NCI-H2227 (cell line): ENCODE results near the gene SLK.

Source experiments
- DNase-seq: peaks from one replicate; lab custom pipeline; 2025; ENCODE audit not compliant: unreplicated experiment; lab: John Stamatoyannopoulos, UW

The SLK gene

DNA sequence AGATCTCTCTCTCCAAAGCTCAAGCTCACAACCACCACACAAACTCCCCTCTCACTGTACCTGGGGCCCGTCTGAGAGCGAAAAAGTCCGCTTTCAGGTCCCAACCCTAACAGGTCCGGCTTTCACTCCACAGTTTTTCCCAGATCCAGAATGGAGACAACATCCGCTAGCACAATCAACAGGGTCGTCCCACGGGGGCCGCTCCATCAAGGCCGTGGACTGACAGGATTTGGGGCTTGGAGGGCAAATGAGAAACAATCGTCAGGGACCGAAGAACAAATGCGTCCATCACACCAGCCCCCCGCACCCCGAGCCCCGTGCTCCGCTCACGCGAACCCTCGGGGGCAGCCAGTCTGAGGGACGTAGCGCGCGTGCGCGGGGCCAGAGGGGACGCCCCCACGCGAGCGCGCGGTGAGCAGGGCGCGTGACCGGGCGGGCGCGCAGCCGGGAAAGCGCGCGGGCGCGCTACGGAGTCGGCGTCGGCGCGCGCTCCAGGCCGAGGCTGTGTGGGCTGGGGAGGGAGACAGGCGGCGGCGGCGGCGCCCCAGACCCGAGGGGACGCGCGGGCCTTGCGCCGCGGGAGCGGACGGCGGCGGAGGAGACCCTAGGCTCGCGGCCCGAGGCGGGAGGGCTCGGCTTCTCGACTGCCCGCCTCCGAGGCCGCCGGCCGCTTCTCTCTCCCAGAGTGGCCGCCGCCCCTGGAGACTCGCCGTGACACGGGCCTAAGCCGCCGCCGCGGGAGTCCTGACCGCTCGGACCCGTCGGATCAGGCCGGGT, at the start of gene SLK:
Gene SLK, plus strand, starts transcription at position 470 of the 777 bp plus-strand sequence. CDS start 606 bp downstream, outside the sequence.
- DNase-seq = peak; percentile 91

DNA sequence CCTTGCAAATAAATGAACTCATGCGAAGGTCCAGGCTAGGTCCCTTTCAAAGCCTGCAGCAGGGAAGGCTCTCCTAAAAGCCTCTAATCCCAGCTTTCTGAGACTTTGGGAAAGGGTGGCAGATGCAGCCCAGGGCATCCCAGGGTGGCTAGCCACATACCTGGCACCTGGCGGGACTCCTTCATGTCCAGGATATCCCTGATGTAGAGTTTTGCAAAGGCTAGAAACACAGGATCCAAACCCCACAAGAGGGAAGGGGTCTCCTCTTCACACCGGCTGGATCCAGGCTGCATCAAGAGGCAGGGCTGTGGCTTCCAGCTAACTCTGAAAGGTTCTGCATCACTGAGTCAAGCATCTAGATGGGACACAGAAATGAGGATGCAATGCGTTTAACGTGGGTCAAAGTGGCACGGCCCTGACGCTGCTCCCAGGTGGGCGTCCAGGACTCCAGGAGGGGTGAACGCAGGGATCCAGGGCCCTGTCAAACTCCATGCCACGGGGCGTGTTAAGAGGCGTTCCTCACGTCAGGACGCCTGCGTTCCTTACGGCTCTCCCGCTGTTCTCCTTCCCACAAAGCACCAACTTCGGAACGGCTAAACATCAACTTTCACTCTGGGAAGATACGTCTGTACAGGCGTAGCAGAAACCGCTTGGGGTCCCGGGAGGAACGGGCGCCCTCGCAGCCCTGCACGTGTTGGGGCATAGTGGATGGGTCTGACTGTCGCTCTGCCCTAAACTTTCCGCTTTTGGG, 49.5 kb upstream of the SLK start:
- peak; percentile 42 for DNase-seq

DNA sequence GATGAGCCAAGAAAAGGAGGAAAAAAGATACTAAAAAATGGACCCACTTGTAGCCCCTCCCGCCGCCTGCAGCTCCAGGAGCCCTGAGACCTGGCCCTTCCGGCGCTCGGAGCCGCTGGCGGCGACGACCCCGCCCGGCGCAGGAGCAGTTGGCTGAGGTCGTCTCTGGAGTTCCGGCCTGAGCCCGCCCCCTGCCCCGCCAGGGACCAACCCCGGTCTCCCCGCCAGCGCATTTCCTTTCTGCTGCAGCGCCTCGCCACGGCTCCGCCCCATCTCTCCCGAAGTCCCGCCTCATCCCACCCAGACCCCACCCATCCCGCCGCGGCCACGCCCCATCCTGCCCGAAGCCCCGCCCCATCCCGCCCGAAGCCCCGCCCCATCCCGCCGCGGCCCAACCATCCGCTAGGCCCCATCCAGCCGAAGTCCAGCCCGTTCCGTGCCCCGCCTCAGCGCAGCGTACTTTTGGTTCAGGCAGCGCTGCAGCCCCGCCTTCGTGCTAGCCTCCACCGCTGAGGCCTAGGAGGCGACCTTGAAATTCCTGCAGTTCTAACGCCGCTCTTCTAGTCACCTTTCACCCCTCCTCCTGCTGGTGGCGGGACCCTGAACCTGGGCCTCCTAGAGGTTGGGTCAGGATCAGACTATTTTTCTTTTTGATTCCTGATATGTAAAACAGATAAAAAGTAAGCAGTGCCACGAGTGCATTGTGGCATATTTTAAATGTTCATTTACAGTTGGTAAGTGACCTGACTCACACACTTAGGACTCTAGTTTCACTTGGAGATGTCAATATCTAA, 48.7 kb upstream of the SLK start, which contains the start of gene STN1:
Gene STN1, minus strand, starts transcription at position 132 of the 794 bp plus-strand sequence. CDS start 590 bp downstream, outside the sequence.
- DNase-seq = peak; percentile 94

DNA sequence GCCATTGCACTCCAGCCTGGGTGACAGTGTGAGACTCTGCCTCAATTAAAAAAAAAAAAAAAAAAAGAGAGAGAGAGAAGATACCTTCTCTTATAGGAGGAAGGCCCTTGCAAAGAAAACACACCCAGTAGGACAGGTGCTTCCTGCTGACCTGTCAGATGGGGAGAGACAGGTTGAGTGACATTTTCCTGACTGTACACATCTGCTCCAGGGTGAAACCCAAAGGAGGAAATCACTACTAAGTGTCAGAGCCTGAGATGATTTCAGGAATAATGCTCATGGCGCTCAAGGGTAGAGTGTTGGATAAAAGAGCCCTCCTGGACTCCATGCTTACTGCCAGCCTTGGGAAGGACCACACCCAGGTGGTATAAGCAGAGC, 47.3 kb upstream of the SLK start:
- DNase-seq = no peak

- peak; percentile 30 for DNase-seq
These were observed 45.7 kb upstream of the SLK start for GRCh38 chr10:103921248-103921647.

GRCh38 chr10:103921750-103922195, 45.2 kb upstream of the SLK start:
- DNase-seq = peak; percentile 27

DNA sequence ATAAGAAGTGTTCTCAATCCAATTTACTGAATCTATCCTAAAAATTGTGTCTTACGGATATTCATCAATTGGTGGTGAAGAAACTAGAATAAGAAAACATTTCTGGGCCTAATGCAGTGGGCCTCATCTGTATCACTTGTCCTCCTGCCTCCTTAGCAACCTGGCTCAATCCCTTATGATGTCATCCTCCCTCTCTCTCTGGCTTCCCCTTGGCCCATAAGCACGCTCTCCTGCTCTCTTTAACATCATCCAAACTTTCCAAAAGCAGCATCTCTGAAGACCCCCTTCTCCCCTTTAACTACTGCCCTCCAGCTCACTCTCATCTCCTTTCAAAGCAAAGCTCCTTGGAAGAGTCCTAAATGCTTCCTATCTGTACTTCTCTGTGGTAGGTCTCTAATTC, 44.3 kb upstream of the SLK start:
- DNase-seq = no peak

- DNase-seq = no peak
These were observed 43.4 kb upstream of the SLK start for GRCh38 chr10:103923502-103923901.

GRCh38 chr10:103925591-103925990, 41.3 kb upstream of the SLK start:
- DNase-seq = no peak

GRCh38 chr10:103926722-103927319, 40.1 kb upstream of the SLK start:
- peak; percentile 8 for DNase-seq

GRCh38 chr10:103928784-103929183, 38.2 kb upstream of the SLK start:
- peak; percentile 14 for DNase-seq

DNA sequence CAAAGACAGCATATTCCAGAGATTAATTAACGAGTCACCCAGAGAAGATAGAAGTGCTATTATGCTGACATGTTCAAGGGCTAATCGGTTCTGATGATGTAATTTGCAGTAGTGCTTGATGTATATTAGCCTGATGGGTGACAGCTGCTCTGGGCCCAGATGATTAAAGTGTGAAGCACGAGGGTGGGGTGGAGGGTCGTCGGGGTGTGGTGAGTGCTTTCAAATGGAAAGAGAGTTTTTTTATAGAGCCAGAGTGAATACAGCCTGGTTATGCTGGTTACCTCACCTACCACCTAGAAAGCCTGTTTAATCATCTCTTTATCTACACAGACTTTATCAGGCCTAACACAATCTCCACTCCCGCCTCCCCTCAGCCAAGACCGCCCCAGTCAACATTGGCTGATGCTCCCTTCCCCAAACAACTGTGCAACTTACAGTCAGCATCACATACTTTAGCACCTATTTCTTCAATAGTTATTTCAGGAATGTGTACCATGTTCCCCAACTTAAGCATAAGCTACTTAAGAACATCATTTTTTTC, 37.5 kb upstream of the SLK start:
- DNase-seq = peak; percentile 36

GRCh38 chr10:103930449-103930848, 36.5 kb upstream of the SLK start:
- DNase-seq = no peak

DNA sequence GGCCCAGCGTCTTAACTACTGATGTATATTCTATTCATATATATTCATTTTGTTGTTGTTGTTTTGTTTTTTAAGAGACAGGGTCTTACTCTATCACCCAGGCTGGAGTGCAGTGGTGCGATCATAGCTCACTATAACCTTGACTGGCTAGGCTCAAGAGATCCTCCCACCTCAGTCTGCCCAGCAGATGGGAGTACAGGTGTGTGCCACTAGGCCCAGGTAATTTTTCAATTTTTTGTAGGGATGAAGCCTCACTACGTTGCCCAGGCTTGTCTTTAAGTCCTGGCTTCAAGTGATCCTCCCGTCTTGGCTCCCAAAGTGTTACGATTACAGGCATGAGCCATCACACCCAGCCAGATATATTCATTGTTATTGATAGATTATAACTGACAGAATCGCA, 36.1 kb upstream of the SLK start:
- no peak for DNase-seq

DNA sequence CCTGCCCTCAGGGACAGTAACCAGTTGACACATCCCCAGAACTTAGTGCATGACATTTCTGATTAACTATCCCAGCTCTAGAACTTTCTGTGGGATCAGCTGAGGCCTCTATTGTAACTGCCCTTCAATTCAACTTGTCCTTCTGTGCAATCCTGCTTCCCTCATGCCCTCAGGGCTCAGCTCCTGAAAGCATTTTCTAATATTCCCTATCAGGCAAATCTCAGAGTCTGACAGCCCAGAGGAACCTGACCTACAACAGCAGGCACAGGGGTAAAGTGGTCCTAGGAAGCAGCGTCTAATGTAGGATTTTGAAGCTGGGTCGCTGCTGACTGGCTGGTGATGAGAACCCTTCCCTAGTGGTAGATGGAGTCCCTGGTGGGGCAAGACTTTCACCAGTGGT, 35.3 kb upstream of the SLK start:
- DNase-seq = no peak

- DNase-seq = no peak
These were observed 34.7 kb upstream of the SLK start for GRCh38 chr10:103932271-103932670.

DNA sequence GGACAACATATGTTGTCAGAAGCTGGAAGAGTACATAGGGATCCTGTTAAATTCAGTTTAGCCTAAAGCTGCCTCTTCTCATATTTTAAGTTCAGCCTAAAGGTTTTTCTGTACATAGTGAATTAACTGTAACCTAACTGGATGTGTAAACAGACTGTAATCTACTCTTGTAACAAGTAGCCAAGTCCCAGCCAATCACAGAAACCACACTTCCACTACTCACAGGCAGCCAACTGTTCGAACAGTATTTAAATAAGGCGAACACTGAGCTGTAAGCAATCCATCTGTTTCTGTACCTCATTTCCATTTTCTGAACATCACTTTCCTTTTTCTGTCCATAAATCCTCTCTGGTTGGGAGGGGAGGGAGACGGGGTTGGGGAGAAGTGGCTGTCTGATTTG, 34.0 kb upstream of the SLK start:
- no peak for DNase-seq

DNA sequence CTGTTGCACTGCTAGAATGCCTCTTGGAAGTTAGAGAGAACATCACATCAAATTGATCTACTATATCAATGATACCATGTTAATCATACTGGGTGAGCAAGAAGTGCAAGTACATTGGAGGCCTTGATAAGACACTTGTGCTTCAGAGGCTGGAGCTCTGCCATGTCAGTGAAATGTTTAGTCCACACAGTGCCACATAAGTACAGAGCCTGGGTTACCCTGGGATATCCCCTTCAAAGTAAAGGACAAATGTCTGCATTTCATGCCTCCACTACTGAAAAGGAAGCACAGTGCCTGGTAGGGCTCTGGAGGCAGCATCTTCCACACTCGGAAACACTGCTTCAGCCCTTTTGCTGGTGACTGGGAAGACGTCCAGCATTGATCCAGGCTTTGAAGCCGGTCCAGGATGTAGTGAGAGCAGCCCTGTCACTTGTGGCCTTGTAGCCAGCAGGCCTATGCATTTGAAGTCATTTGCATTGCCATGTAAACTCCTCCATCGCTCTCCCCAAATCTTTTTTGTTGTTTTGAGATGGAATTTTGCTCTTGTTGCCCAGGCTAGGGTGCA, 33.3 kb upstream of the SLK start:
- DNase-seq = no peak

DNA sequence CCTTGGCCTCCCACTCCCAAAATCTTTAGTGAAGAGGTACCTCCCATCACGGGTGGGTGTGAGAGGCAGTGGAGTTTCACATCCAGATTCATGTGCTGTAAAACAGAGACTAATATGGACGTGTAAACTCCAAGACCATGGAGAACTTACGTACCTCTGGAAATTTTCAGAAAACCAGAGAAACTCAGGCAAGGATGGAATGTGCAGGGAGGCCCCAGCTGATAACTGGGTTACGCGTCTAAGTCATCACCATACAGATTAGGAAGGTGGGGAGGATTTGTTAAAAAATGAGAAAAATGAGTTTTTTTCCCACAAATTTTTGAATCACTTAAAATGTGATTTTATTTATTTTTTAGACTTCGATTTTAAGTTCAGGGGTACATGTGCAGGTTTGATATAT, 32.6 kb upstream of the SLK start:
- DNase-seq = no peak

DNA sequence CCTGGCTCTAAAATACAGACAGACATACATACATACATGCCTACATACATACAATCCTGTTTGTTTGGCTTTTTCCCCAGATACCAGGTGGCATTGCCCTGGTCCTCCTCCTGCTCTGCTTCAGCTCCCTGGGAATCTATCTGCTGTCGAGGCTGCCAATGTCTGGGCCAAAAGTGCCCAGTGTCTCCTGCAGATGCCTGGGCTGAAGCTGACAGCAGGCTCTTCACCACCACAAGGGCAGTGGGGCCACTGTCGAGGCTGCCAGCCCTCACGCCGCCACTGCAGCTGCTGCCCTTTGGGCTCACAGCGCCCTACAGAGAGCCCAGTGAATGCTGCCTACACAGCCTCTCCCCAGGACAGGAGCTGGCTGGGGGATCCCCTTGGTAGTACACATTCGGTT, 30.9 kb upstream of the SLK start:
- DNase-seq = no peak
